Hematopoietic multipotent progenitor cell treated with erythropoietin and hydrocortisone succinate and interleukin-3 and kit ligand, for 4 days (in vitro differentiated cells): Measurements from ENCODE around the gene LGI2.

Experiments
- DNase-seq: peaks from one replicate; pipeline ENCODE4 v3.0.0-alpha.2; 2015

The LGI2 gene

DNA sequence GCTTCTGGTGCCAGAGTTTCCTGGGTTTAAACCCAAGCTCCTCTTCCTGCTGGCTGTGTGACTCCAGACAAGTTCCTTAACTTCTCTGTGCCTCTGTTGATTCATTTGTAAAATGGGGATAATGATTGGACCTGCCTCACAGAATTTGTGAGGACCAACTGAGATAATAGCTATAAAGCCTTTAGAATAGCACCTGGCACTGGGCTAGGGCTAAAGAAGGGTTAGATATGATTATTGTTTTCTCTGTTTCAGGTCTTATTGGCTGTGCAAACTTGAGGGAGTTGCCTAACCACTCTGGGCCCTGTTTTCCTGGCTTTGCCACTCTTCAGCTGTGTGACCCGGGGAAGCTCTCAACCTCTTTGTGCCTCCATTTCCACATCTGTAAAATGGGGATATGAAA, 37.8 kb downstream of the LGI2 start:
- no peak for DNase-seq

DNA sequence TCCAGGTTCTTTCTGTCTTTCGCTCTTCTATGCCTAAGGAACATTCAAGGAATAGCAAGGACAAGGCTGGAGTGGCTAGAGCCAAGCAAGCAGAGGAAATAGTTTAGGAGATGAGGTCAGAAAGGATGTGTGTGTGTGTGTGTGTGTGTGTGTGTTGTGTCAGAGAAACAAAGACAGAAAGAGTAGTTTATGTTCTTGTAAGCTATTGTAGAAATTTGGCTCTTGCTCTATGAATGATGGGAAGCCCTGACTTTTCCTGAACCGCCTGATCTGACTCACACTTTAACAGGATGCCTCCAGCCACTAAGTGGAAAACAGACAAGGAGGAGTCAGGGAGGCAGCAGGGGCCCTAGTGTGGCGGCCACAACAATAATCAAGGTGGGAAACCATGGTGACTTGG, 39.7 kb downstream of the LGI2 start:
- DNase-seq: no peak

DNA sequence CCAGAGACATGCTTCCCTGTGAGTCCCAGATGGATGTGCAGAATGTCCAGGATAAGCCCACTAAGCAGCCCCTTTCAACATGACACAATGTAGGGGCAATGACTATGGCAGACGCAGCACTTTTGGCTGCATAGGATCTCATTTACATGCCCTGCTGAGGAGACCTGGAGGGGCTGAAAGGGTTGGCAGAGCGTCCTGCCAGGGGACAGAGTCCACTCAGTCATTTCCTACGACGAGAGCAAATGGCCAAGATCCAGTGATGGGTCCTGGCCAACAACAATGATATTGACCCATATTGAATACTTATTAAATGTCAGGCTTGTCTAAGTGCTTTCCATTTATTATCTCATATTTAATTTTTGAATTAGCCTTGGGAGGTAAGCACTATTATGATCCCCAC, 41.4 kb downstream of the LGI2 start:
- no peak for DNase-seq

DNA sequence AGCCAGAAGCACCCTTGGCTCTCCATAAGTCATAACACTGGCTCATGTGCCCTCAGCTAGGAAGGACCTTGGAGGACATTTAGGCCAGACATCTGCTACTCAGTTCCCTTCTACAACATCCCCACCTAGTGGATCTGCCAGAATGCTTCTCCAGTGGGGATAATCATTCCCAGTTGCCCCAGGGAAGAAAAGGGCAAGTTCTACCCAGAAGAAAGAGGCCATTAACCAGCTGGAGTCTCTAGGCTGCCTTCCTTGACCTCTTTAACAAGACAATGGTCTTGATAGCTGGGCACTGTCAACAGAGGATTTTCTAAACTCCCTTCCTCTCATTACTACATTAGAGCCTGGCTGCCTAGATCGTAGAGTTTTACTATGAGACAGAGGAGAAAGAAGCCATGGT, 42.0 kb downstream of the LGI2 start:
- peak; percentile 34 for DNase-seq

DNA sequence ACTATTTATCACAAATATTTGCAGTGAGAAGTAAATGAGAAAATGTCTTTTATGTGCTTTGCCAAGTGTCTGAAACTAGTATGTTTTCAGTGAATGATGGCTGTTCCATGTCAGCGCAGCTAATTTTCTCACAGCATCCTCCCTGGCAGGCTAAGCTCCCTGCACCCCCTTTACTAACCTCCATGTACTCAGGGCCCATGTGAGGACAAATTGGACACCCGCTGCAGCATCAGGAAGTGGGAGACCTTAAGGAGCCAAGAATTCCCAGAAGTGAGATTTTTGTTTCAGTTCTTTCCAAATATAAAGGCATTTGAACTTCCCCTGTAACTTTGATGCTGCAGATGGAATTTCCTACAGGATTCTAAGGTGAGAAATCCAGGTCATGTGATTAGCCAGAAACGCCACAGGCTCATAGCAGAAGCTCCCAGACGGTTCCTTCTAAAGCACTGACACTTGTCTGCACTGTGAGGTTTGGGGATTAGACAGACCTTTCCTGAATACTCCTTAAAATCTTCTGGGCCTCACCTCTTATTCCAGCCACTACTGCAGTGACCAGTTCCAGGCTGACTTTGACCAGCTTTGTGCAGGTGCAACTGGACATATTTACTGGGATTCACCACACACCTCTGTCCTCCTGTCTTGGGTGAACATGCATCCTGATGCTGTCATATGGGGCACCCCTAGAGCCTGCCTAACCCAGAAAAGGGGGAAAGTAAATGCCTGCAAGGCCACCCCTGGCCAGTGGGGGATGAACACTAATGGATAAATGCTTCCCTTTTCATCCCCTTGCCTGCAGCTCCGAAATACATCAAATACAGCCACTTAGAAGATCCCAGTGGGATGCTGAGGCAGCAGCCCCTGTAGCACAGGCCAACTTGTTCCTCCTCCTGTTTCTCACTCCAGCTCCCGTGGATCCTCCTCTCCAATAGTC, 45.9 kb downstream of the LGI2 start:
- no peak for DNase-seq

DNA sequence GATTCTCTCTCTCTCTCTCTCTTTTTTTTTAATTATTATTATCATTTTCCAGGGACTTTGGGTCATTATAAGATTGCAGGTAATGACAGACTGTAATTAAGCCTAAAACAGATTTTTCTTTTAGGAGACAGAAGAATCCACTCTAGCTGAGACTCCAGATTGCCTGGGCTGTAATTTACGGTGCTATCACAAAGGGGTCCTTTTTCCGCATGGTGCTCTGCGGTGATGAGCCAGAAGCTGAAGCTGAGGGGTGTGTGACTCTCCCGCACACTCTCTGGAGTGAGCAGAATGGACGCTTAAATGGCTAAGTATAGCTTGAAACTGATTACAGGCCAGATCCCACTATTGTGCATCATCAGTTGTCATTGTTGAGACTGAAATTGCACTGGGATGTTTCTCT, 50.0 kb downstream of the LGI2 start:
- no peak for DNase-seq

DNA sequence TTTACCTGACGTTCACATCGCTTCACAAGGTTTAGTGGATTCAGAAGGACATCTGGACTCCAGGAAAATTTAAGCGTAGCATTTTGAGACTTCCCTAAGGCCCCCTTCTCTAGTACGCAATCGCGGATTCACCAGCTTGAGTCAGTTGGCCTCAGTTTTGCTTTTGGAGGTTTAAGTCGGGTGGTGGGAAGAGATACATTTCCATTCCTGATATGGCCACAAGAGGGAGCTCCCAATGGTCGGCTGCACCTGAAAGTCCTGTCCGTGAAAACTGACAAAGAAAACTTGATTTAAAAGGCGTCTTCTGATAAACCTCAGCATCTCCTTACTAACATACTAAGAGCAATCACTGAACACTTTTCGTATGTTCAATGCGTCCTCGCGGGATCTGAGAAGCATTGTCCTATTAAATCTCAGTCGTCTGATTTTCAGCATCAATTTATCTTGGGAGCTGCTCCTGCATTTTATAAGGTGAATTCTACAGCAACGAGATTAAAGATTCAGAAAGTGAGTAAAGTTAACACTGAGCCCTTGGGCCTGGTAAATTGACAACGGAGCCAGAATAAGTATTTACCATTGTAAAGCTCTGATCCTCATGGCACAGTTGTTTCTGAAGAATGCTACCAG, 50.6 kb downstream of the LGI2 start:
- DNase-seq: peak; percentile 82

DNA sequence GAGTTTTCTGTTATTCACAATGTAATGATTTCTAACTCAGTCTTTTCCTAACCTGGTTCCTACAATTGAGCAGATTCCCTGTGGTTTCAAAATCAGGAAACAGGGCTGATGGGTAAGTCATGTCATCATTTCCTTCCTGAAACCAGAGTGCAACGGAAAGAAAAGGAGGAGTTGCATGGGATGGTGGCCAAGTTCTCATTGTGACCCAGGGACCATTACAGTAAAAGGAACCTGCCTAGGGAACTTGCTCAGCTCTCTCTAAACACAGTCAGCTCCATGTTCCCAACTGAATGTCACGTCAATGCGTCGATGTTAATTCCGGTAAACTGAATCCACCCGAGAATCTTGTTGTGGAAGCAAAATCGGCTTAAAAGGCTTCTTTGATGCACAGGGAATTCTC, 51.2 kb downstream of the LGI2 start:
- peak; percentile 64 for DNase-seq

DNA sequence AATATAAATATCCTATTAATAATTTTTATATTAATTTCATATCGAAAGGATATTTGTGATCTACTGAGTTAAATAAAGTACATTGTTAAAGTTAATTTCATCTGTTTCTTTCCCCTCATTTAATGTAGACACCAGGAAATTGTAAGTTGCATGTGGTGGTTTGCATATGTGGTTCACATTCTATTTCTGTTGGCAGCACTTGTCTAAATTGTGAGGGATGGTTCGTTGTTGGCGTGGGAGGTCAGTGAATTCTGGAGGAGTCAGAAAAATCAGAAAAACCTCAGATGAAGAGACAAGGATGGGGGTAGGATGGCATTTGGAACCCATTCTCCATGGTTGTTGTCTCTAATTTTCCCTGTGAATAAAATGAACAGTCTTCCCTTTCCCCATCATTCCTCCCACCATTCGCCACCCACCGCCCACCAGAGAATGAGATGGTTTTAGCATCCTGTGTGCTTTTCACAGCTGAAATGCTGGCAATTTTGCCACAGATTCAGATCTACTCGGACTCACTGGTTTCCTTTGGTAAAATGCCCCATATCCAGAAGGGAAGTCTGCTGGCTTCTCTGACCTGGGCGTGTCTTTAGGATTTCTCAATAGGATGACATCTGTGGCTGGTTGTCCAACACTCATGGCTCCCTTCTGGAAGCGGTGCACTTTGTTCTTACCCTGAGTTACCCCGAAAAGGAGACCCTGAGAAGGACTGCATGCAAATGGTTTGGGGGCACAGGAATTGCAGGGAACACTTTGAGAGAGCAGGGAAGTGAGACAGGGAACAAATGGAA, 52.3 kb downstream of the LGI2 start:
- DNase-seq: peak; percentile 11

DNA sequence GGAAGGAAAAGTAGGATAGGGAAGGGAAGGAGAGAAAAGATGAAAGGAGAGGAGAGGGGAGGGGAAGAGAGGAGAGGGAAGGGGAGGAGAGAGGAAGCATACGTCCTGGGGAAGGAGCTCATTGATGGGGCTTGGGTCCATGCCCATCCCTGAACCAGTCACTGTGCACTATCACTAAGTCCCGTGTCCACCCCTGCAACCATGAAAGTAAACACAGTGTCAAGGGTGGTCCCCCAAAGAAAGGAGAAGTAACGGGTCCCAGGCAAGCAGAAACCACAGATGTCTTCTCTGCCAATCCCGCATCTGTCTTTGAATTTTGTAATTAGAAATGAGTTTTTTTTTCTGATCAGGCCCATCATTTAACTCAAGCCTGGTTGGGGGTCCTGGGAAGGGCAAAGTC, 55.2 kb downstream of the LGI2 start:
- peak; percentile 61 for DNase-seq

DNA sequence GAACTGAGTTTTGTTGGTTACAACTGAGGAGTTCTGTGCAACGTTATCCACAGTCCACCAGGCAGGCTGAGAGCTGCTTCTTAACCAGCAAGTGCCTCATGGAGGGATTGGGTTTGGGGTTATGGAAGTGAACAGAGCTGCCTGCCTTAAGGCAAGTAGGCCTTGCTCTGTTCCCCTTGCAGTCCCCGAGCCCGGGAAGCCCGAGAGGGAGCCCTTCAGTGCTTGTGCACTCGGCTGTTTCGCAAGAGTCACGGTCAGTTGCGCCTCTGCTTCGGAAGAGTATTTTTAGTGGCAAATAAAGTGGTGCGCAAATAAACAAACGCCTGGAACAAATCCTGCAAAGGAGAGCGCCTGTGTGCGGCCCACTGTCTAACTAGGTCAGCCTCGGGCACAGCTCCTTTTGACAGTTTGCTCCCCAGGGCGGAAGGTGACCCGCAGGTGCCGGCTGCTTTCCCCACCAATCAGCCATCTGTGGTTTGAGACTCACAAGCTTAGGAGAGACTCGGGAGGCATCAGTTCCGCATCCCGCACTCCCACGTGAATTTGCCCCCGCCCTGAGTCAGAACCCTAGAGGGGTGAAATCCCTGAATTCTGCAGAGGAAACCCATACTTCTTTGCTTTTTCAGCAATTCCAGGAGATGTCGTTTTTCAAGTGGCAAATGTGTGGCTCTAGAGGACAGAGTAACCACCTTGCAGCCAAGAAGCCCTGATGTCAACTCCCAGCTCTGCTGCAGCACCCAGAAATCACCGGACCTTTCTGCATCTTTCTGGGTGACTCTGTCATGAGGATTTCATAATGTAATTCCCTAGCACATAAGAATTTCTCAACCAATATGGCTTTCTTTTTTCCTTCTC, 56.8 kb downstream of the LGI2 start:
- no peak for DNase-seq

DNA sequence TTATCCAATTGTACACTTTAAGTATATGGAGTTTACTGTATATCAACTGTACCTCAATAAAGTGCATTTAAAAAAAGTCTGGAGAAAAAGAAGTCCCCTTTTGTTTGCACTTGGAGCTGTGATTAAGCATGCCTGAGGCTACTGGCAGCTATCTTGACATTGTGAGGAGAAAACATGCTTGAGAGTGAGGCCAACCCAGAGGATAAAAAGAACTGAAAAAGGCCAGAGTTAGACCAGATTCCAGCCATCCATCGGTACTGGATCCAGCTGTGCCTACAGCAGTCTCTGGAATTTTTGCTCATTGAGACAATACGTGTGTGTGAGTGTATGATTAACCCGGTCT, 57.4 kb downstream of the LGI2 start:
- DNase-seq: no peak

DNA sequence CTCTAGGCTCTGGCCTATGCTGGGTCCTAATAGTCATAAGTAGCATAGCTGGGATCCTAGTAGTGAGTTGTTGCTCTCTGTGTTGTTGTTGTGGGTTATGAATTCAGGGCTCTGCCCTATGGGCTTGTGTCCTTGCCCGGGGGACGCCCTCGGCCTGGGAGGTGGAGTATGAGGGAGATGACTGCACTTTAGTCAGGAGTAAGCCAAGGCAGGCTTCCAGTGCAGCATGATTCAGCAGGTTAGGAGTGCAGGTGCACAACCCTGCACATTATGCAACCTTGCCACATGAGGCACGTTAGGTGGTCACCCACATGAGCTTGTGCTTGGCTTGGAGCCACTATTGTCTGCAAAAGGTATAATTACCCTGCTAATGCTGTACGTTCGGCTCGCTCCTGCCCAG, 59.6 kb downstream of the LGI2 start:
- peak; percentile 40 for DNase-seq

DNA sequence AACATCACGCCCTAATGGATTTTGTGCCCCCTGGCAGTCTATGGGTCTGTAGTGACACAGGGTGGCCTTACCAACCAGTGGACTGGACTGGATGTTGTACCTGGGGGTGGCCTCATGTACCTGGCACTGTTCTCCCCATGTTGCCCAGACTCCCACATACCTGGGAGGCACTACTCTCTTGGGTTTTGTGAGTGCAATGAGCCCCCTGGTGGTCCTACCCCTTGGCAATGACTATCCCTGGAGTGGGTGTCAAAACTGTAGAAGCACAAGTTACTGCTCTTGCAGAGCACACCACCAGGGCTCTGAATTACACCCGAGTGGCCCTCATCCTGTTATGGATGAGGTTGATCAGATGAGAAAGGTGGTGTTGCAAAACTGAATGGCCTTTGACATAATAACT, 60.1 kb downstream of the LGI2 start:
- DNase-seq: no peak

DNA sequence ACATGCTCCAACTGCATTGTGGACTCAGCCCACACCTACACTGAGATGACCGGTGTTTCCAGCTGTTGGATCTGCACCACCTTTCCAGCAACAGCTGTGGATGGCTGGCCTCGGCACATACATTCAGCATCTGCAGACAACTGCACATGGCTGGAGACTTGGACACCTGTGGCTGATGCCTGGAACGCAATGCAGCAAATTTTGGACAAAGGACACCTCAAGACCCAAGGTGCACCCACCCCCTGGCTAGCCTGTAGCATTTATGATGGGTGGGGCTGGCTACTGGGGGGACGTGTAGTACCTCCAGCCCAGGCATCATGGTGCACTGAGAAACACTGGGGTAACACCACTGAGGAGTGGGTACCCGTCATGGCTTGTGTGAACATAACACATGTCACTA, 60.6 kb downstream of the LGI2 start:
- no peak for DNase-seq

DNA sequence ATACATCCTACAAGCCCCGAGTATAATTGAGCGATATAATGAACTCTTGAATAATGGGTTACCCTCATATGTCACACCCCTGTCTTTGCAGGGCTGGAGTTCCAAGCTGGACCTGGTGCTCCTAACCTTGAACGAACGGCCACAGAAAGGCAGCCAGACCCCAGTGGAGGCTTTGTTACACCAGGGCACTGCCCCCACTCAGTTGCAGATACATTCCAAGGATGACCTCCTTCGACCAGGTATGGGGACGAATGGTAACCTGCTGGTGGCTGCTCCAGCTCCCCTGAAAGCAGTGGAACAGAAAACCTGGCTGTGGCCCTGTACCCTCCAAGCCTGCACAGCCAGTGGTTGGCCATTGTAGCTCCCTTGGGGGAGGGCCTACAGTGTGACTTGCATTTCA, 61.3 kb downstream of the LGI2 start:
- DNase-seq: no peak

DNA sequence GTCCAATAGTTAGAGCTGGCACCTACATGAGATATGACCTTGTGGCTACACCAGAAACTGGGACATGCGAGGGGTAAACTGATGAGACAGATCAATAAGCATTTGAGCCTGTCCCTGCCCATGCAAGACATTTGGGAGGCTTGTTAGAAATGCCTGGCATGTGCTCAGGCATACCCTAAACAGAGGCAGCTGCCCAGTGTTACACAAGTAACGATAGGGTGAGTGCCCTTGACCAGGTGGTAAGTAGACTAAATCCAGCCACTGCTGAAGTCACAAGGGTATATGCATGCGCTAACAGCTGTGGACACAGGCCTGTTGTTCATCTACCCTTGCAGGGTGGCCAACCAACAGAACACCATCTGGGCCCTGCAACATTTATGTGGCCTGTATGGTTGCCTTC, 61.8 kb downstream of the LGI2 start:
- DNase-seq: no peak

DNA sequence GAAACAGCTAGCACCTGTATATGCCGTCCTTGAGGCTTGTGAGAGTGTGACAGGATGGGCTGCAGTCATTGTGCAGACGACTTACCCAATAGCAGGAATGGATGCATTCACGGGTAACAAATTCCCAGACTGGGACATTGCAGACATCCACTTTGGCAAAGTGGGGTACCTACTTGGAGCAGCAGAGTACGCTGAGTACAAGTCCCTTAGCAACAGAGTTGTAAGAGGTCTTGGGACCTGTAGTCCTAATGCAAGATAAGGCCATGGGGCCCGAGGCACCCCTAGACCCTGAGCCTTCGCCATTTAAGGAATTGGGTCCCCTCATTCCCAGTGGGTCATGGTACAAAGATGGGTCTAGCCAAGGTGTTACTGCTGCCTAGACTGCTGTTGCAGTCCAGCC, 62.5 kb downstream of the LGI2 start:
- no peak for DNase-seq

DNA sequence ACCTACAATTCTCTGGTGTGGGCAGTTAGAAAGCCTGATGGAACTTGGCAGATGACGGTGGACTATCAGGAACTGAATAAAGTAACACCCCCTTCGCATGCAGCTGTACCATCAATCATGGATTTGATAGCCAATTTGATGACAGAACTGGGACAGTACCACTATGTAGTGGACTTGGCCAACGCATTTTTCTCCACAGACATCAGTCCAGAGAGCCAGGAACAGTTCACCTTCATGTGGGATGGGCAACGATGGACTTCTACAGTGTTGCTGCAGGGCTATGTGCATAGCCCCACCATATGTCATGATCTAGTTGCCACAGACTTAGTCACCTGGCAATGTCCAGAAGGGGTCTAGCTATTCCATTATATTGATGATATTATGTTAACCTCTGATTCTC, 63.4 kb downstream of the LGI2 start:
- no peak for DNase-seq

DNA sequence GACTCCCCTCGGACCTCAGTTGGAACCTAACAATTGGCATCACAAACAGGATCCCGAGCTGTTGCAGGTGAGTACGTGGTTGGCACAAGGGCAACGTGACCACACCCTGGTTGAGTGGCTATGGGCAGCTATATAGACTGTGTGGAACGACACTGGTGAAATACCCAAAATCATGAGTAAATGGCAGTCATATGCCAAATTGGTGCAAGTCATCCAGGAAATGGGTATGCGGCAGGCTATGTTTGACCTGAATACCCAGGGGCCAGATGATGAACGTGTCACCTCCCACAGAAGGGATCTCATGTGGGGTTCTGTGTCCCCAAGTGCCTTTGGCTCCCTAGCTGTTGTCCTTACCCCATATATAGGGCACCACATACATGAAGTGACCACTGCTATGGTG, 64.7 kb downstream of the LGI2 start:
- DNase-seq: no peak

DNA sequence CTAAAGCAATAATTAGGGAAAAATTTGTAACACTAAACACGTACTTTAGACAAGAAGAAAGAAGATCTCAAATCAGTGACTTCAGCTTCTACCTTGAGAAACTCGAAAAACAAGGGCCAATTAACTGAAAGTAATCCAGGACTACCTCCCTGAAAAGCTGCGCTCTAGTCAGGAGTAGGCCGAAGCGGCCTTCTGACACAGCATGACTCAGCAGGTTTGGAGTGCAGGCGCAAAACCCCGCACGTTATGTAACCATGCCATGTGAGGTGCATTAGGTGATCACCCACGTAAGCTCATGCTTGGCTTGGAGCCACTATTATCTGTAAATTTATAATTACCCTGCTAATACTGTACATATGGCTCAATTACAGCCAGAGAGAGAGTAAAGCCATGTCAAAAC, 65.1 kb downstream of the LGI2 start:
- DNase-seq: peak; percentile 13

DNA sequence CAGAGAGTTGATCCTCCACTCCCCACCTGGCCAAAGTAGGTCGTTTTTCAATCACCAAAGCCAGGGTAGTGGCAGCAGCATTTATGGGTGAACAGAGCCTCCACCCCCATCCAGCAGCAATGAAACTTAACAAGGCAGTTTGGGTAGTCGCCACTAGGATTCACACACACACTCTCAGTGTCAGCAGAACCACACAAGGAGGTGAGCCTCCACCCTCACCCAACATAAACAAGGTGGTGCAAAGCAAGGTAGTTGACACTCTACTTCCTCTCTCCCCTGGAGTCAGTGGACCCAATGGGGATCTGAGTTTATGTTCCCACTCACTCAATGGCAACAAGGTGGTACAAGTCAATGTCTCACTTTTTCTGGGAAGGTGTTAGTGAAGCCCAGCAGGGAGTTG, 67.5 kb downstream of the LGI2 start:
- no peak for DNase-seq

DNA sequence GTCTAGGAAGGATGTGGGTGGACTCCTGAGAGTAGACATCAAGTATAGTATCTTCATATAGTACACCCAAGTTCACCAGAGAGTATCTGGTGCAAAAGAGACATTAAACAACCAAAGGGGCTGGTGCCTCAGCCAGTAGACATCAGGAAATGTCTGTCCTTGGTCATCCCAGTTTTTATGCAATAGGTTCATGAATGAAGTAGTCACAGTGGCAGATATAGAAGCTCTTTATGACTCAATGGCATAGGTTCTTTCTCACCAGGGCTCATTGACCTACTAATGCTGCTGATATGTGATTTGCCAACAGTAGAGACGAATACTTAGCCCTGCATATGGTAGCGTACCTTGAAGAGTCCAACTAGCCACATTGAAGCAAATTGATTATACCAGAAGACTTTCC, 72.9 kb downstream of the LGI2 start:
- DNase-seq: no peak
